CD1c-positive myeloid dendritic cell (primary cell): ENCODE measurements around the gene PDPK1.
A peak's percentile ranks its signal among the peaks of the same experiment; 100 is the strongest.
"Not testable (repeated sequence)": the region's sequence is repeated elsewhere in the genome, so short reads cannot be mapped to it uniquely, and the experiment has no call there.

Experiments
- DNase-seq: peaks from one replicate; pipeline ENCODE4 v3.0.0-alpha.2; 2016; ENCODE audit errors: extremely low spot score

PDPK1 gene

GRCh38 chr16:2540912-2541311 is 3.1 kb downstream of the PDPK1 start:
- peak; percentile 57 for DNase-seq

GRCh38 chr16:2541409-2541808 is 3.6 kb downstream of the PDPK1 start:
- not testable (repeated sequence) for DNase-seq

GRCh38 chr16:2543771-2544170 is 6.0 kb downstream of the PDPK1 start:
- DNase-seq = not testable (repeated sequence)

- not testable (repeated sequence) for DNase-seq
Measured at GRCh38 chr16:2550283-2550878, 12.6 kb downstream of the PDPK1 start.

GRCh38 chr16:2551420-2551889 is 13.6 kb downstream of the PDPK1 start:
- not testable (repeated sequence) for DNase-seq

GRCh38 chr16:2554709-2555425 is 17.0 kb downstream of the PDPK1 start:
- DNase-seq = not testable (repeated sequence)

GRCh38 chr16:2557150-2557549 is 19.3 kb downstream of the PDPK1 start:
- not testable (repeated sequence) for DNase-seq

- DNase-seq = not testable (repeated sequence)
Measured at GRCh38 chr16:2560131-2560797, 22.4 kb downstream of the PDPK1 start.

GRCh38 chr16:2560798-2561133 is 22.9 kb downstream of the PDPK1 start:
- not testable (repeated sequence) for DNase-seq

- DNase-seq = not testable (repeated sequence)
Measured at GRCh38 chr16:2567506-2567905, 29.7 kb downstream of the PDPK1 start.

GRCh38 chr16:2568573-2568972 is 30.8 kb downstream of the PDPK1 start:
- DNase-seq = not testable (repeated sequence)

GRCh38 chr16:2572704-2573103 is 34.9 kb downstream of the PDPK1 start:
- DNase-seq = not testable (repeated sequence)

- DNase-seq = not testable (repeated sequence)
Measured at GRCh38 chr16:2575839-2576238, 38.0 kb downstream of the PDPK1 start.

- DNase-seq = not testable (repeated sequence)
Measured at GRCh38 chr16:2577044-2577443, 39.2 kb downstream of the PDPK1 start.

GRCh38 chr16:2578905-2579304 is 41.1 kb downstream of the PDPK1 start:
- DNase-seq = not testable (repeated sequence)

- peak; percentile 37 for DNase-seq
Measured at GRCh38 chr16:2580143-2580542, 42.3 kb downstream of the PDPK1 start.

GRCh38 chr16:2580818-2581217 is 43.0 kb downstream of the PDPK1 start:
- DNase-seq = not testable (repeated sequence)

- no peak for DNase-seq
Measured at GRCh38 chr16:2584729-2585650, 47.2 kb downstream of the PDPK1 start.

- DNase-seq = no peak
Measured at GRCh38 chr16:2585651-2586081, 47.8 kb downstream of the PDPK1 start.

GRCh38 chr16:2586241-2586640 is 48.4 kb downstream of the PDPK1 start:
- DNase-seq = no peak

GRCh38 chr16:2586901-2587480 is 49.2 kb downstream of the PDPK1 start:
- DNase-seq = no peak
